Ectodermal cell (in vitro differentiated cells): ENCODE measurements around the gene ZDHHC11B.
"Not testable (repeated sequence)": the region's sequence is repeated elsewhere in the genome, so short reads cannot be mapped to it uniquely, and the experiment has no call there.

Source experiments
- H3K27ac ChIP-seq: 2 replicates; pipeline ENCODE4 v1.7.0; 2013; ENCODE audit warnings: mild to moderate bottlenecking, low read depth, low read length; ENCODE audit not compliant: insufficient read depth, poor library complexity, severe bottlenecking
- H3K27me3 ChIP-seq: 2 replicates; pipeline ENCODE4 v1.7.0; 2013; ENCODE audit warnings: mild to moderate bottlenecking, low read length; ENCODE audit not compliant: insufficient read depth, control insufficient read depth, poor library complexity, severe bottlenecking
- H3K36me3 ChIP-seq: one replicate; pipeline ENCODE4 v1.7.0; 2013; ENCODE audit warnings: low read length; ENCODE audit not compliant: control insufficient read depth, insufficient read depth
- H3K4me1 ChIP-seq: one replicate; pipeline ENCODE4 v1.7.0; 2013; ENCODE audit warnings: low read length; ENCODE audit not compliant: control insufficient read depth, insufficient read depth
- H3K4me3 ChIP-seq: 2 replicates; pipeline ENCODE4 v1.7.0; 2013; ENCODE audit warnings: low read depth, low read length, control low read depth; ENCODE audit not compliant: insufficient read depth
- H3K9me3 ChIP-seq: 2 replicates; pipeline ENCODE4 v1.7.0; 2013; ENCODE audit warnings: mild to moderate bottlenecking, low read length, moderate library complexity; ENCODE audit not compliant: control insufficient read depth
- WGBS, 2 experiments: methylation state at CpG; one replicate each; pipeline ENCODE4 v1.1.7; 2013; ENCODE audit warnings: missing lambda C conversion rate in 2 of 2; 5-methylcytosine and 5-hydroxymethylcytosine counted together

ZDHHC11B gene

GRCh38 chr5:679166-679895 is 105.2 kb downstream of the ZDHHC11B start:
- H3K4me1 ChIP-seq, H3K9me3 ChIP-seq, H3K4me3 ChIP-seq, H3K36me3 ChIP-seq, H3K27ac ChIP-seq, H3K27me3 ChIP-seq: not testable (repeated sequence)
- 85 to 87% methylated on average over 11 to 12 of the region's 17 CpGs for WGBS, 2 experiments

- not testable (repeated sequence) for H3K36me3 ChIP-seq, H3K9me3 ChIP-seq, H3K4me3 ChIP-seq, H3K27ac ChIP-seq, H3K4me1 ChIP-seq, H3K27me3 ChIP-seq
- WGBS, 2 experiments, result 89 to 92% methylated on average over 12 to 14 of the region's 16 CpGs
Observed at GRCh38 chr5:678521-678920, 106.0 kb downstream of the ZDHHC11B start.

GRCh38 chr5:677131-678101 is 107.1 kb downstream of the ZDHHC11B start:
- no peaks in the 10 kb centered on the region for H3K36me3 ChIP-seq
- H3K4me1 ChIP-seq, result peaks cover 14% of the 10 kb centered on the region
- H3K27ac ChIP-seq, result no peak overlapping the region
- H3K27me3 ChIP-seq, result peaks cover 7% of the 10 kb centered on the region
- no peaks in the 10 kb centered on the region for H3K9me3 ChIP-seq
- H3K4me3 ChIP-seq, result no peak overlapping the region
- 89 to 90% methylated on average over 44 of the region's 44 CpGs for WGBS, 2 experiments

- Histone ChIP-seq H3K4me3 (no peak overlapping the region), H3K36me3 (no peaks in the 10 kb centered on the region), H3K27me3 (peaks cover 11% of the 10 kb centered on the region), H3K27ac (no peak overlapping the region), H3K9me3 (no peaks in the 10 kb centered on the region), H3K4me1 (peaks cover 20% of the 10 kb centered on the region)
- 94% methylated on average over 48 of the region's 48 CpGs for WGBS, 2 experiments
Observed at GRCh38 chr5:676699-677076, 107.8 kb downstream of the ZDHHC11B start.

- 91% methylated on average over 36 of the region's 36 CpGs for WGBS, 2 experiments
- Histone ChIP-seq H3K36me3 (no peaks in the 10 kb centered on the region), H3K4me1 (peaks cover 20% of the 10 kb centered on the region), H3K9me3 (no peaks in the 10 kb centered on the region), H3K27ac (no peak overlapping the region), H3K27me3 (peaks cover 11% of the 10 kb centered on the region), H3K4me3 (no peak overlapping the region)
Observed at GRCh38 chr5:675871-676698, 108.4 kb downstream of the ZDHHC11B start.

GRCh38 chr5:675111-675870 is 109.2 kb downstream of the ZDHHC11B start:
- Histone ChIP-seq H3K4me1 (peaks cover 20% of the 10 kb centered on the region), H3K27me3 (peaks cover 11% of the 10 kb centered on the region), H3K27ac (no peak overlapping the region), H3K9me3 (no peaks in the 10 kb centered on the region), H3K36me3 (no peaks in the 10 kb centered on the region), H3K4me3 (no peak overlapping the region)
- 87 to 89% methylated on average over 20 of the region's 20 CpGs for WGBS, 2 experiments

- 78 to 80% methylated on average over 7 of the region's 7 CpGs for WGBS, 2 experiments
Observed at GRCh38 chr5:674630-675011, 109.9 kb downstream of the ZDHHC11B start.

GRCh38 chr5:673831-674629 is 110.5 kb downstream of the ZDHHC11B start:
- Histone ChIP-seq H3K27me3 (peaks cover 11% of the 10 kb centered on the region), H3K9me3 (no peaks in the 10 kb centered on the region), H3K4me3 (no peak overlapping the region), H3K27ac (no peak overlapping the region), H3K36me3 (no peaks in the 10 kb centered on the region), H3K4me1 (peaks cover 20% of the 10 kb centered on the region)
- WGBS, 2 experiments, result 90 to 92% methylated on average over 27 of the region's 27 CpGs

More at GRCh38 chr5:674630-675011, 109.9 kb downstream of the ZDHHC11B start:
- no peak overlapping the region for H3K4me3 ChIP-seq
- peaks cover 11% of the 10 kb centered on the region for H3K27me3 ChIP-seq
- H3K4me1 ChIP-seq, result peaks cover 20% of the 10 kb centered on the region
- no peaks in the 10 kb centered on the region for H3K36me3 ChIP-seq
- no peaks in the 10 kb centered on the region for H3K9me3 ChIP-seq
- H3K27ac ChIP-seq, result no peak overlapping the region
